Inflammatory macrophage treated with lipopolysaccharide for 1 hour (primary cell): Measurements from ENCODE around the gene SUPT3H.
A peak's percentile ranks its signal among the peaks of the same experiment; 100 is the strongest.

Experiments used
- DNase-seq, 2 donors: peaks; one replicate each; pipeline ENCODE4 v3.0.0-alpha.2; 2020 to 2022

SUPT3H gene

DNA sequence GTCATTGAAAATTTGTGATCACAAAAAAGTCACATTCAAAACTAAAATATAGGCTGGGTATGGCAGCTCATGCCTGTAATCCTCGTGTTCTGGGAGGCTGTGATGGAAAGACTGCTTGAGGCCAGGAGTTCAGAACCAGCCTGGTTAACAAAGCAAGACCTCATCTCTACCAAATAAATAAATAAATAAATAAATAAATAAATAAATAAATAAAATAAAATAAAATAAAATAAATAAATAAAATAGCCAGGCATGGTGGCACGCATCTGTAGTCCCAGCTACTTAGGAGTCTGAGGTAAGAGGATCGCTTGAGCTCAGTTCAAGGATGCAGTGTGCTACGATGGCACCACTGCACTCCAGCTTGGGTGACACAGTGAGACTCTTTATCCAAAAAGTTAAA is 392.7 kb downstream of the SUPT3H start:
- no peak for DNase-seq

DNA sequence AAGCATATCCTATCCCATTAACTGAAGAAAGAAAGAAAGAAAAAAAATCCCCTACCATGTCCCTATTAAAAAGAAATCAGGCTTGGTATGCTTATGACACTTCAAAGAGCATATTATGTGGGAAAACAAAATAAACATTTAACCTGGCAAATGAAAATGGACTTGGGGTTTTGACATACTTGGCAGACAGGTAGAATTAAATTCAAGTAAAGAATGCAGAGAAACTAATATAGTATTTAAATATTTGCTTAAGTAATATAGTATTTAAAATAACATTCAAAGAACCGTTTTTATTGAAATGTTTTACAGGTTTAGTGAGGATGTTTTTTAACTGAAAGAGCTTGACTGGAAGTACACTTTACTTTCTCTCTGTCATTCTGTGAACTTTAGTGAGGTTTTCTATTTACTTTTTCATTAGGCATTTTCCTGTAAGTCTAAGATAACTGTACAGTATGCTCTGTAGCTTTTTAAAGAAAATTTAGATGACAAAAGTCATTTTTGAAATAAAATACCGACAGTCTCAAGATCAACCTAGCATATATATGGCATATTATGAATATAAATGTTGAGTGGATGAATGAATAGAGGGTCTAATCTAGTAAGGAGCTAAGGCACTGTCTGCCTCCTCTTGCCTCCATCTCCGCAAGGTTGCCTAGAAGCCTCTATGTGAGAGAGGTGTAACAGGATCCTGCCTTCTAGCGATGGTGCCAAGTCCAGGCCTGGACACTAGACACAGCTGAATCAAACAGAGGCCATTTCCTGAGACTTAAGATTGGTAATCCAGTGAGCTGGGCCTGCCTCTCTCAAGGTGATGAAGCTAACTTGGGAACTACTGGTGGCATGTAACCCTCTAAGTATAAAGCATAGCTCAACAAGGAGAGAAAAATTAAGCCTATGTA is 394.0 kb downstream of the SUPT3H start:
- no peak for DNase-seq

GRCh38 chr6:44980841-44981240 is 396.9 kb downstream of the SUPT3H start:
- no peak for DNase-seq

DNA sequence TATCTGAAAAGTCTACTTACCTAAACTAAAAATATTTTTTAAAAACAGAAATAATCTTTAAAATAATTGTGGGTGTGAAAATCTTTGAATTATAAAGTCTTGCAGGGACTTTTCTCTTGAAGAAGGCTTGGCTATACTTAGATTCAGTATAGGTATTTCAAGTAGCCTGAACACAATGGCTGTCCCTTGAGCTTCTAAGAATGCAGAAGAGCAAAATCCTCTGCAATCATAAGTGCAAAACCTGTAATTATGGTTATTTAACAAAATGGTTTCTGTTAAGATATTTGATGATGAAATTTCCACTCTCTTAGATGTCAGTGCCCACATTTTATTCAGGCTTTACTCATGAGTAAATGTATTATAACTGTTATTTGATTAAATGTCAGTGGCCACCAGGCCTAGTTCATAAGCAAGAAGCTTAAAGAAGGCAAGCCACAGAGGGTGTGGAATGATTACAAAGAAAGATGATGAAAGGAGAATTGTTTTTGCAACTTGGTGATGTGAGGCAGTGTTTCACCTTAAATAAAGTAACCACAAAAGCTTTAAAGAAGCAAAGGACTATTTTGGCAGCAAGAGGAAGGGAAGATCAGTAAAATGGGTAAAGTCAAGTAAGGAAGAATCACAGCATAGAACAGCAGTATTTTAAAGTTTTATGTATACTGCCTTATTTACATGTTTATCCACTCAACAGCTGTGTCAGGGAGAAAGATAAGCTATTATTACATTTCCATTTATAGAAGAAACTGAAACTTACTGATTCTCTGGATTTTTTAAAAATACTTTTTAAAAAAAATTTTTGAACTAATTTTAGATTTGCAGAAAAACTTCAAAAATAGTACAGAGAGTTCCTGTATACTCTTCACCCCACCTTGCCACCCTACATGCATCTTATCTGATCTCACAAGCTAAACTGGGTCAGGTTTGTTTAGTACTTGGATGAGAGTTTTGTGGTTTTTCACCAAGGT is 400.8 kb downstream of the SUPT3H start:
- no peak for DNase-seq

- no peak for DNase-seq
These were observed 403.2 kb downstream of the SUPT3H start for GRCh38 chr6:44974511-44974910.

GRCh38 chr6:44972709-44973108 is 405.0 kb downstream of the SUPT3H start:
- DNase-seq, result no peak

GRCh38 chr6:44969446-44970185 is 408.1 kb downstream of the SUPT3H start:
- peak; percentile 56 to 72 for DNase-seq

DNA sequence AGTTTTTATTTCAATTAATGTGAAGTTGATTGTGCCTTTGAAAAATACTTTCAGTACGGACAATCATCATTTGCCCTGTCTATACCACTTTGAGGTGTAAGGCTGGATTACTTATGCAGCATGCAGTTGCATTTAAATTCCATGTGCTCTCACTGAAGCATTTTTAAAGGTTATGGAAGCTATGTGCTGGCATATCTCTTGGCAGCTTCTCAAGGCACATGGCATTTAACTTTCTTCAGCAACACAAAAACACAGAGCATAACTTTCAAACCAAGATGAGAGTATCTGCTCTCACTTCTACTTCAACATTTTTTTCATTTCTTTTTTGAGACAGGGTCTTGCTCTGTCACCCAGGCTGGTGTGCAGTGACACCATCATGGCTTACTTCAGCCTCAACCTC is 410.3 kb downstream of the SUPT3H start:
- no peak for DNase-seq

- DNase-seq, result peak; percentile 81 to 96
These were observed 411.2 kb downstream of the SUPT3H start for GRCh38 chr6:44966449-44967092.

DNA sequence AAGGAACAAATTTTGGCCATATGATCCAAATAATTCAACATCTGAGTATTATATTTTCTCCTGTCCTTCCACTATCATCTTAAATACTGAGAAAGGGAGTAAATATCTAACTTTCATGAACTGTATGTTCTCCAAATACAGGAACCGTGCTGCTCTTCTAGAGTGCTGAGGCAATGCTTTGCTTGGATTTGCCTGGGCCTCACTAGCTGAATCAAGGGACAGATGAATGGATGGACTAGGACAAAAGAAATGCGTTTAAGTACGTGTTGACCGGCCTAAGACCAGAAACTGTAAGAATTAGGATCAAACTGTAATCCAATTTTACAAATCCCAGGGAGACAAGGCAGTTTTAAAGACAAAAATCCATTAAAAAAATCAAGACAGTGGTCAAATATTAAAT is 412.0 kb downstream of the SUPT3H start:
- DNase-seq, result no peak

- peak; percentile 50 to 77 for DNase-seq
These were observed 416.8 kb downstream of the SUPT3H start for GRCh38 chr6:44960898-44961297.

- no peak for DNase-seq
These were observed 418.1 kb downstream of the SUPT3H start for GRCh38 chr6:44959651-44960050.

DNA sequence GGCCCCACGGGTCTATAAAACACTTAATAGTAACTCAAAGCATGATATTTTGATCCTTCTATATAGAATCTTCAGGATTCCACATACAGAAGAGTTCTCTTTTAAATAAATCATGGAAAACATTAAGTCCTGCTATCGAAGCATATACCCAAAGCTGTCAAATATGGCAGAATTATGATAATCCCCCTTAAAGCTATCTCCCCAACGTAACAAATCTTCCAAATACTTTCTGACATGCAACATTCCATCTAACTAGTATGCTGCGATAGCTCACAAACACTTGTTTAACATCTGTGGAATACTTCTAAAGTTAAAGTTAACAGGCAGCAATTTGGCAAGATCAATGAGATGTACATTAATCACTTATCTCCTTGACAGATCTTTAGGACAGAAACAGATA is 420.6 kb downstream of the SUPT3H start:
- DNase-seq, result no peak

DNA sequence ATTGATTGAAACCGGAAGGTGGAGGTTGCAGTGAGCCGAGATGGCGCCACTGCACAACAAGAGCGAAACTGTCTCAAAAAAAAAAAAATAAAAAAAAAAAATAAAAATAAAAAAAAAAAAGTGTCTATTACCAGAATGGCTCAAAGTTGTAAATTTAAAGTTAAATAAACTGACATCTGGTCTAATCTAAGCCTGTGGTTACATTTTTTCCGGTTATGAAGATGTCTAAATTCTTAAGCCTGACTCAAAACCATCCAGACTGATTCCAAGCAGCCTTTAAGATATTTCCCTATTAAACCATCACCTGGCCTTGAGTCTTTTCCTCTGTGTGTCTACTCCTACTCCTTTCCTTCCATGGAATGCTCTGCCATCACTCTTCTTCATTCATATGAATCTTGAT is 421.3 kb downstream of the SUPT3H start:
- DNase-seq, result no peak

DNA sequence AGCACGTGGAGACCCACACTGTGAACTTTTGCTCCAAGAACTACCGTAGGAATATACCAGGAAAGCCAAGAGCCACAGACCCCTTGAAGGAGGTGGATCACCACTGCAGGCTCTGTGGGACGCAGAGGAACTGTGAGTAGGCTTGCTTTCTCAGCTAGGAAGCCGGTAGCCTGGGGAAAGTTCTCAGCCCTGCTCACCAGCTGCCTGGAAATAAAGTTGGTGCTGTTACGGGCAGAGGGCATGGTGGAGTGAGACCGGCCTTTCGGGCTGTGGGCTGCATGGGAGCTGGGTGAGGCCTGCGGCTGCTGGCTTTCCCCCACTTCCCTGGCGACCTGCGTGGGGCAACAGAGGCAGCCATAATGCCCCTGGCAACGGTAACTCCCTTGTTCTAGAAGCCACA is 422.6 kb downstream of the SUPT3H start:
- DNase-seq, result no peak

- DNase-seq, result no peak
These were observed 423.5 kb downstream of the SUPT3H start for GRCh38 chr6:44954281-44954680.

GRCh38 chr6:44951253-44951747 is 426.4 kb downstream of the SUPT3H start:
- no peak for DNase-seq

- DNase-seq, result no peak
These were observed 428.0 kb downstream of the SUPT3H start for GRCh38 chr6:44949596-44950201.

GRCh38 chr6:44943541-44943940 is 434.2 kb downstream of the SUPT3H start:
- DNase-seq, result no peak

- DNase-seq, result no peak
These were observed 434.9 kb downstream of the SUPT3H start for GRCh38 chr6:44942798-44943197.

DNA sequence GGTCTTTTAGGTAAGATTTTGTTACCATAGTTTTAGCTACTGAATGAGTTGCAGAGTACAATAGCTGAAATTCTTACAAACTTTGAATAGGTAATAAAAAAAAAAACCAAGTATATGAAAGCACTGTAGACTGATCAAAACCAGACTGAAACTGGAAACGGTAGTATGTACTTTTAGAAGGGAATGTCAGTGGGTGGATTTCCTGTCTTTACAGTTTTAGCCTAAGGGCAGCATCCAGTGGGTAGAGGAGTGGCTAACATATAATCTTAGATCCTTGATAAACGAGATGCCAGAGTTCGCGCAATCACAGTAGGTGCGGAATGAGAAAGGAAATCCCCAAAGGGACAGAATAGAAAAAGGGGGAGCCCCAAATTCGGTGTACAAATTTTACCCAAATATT is 435.5 kb downstream of the SUPT3H start:
- no peak for DNase-seq

GRCh38 chr6:44940367-44940766 is 437.4 kb downstream of the SUPT3H start:
- DNase-seq, result no peak
